GM13976 (cell line): ENCODE results near the gene IRX4.

Experiments
- DNase-seq: peaks from one replicate; pipeline ENCODE4 v3.0.0; 2012; ENCODE audit warnings: low spot score
- in situ Hi-C: fragments of 300-500 bp; cut with MboI; formaldehyde crosslinking; loops from one replicate; pipeline ENCODE4 v1.12.0; 2022; ENCODE audit warnings: low sequenced_read_pairs, mixed read lengths, inconsistent platforms; ENCODE audit not compliant: unreplicated experiment
- TF ChIP-seq, protein P1 (sequence below): IDR thresholded peaks from 2 replicates; pipeline ENCODE4 v1.5.1; 2012; ENCODE audit warnings: borderline replicate concordance, mild to moderate bottlenecking; ENCODE audit not compliant: insufficient read depth; ENCODE audit errors: extremely low read depth, missing control alignments, control extremely low read depth

The IRX4 gene

DNA sequence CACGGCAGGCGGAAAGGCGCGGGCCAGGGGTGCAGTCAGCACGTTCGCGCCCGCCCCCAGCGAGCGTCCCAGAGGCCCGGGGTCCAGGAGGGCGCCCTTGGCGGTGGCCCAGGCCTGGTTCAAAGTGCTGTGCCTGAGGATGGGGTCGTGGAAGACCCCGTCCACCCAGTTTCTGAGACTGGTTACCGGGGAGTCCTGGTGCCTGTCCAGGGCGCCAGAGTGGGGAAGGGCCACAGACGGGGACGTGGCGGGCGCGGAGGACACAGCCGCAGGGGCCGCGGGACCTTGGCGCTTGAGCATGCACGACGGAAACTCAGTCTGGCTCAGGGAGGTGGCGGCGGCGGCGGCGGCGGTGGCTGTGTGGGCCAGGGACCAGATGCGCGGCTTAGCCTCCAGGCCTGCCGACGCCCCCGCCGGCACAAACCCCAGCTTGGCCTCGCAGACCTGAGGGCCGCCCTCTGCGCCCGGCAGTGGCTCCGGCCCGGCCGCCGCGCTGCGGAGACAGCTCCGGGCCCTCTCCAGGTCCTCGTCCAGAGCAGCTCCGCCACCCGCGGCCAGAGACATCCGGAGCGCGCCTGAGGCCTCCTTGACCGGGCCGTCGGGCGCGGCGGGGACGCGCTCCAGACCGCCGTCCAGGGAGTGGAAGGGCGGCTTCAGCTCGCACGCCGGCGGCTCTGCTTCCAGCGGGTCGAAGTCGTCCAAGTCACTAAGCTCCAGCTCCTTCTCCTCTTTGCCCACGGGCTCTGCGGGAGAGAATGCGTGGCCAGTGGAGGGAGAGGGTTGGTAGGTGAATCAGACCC, 4.5 kb downstream of the IRX4 start:
- DNase-seq: no peak
- TF ChIP-seq, protein P1, sequence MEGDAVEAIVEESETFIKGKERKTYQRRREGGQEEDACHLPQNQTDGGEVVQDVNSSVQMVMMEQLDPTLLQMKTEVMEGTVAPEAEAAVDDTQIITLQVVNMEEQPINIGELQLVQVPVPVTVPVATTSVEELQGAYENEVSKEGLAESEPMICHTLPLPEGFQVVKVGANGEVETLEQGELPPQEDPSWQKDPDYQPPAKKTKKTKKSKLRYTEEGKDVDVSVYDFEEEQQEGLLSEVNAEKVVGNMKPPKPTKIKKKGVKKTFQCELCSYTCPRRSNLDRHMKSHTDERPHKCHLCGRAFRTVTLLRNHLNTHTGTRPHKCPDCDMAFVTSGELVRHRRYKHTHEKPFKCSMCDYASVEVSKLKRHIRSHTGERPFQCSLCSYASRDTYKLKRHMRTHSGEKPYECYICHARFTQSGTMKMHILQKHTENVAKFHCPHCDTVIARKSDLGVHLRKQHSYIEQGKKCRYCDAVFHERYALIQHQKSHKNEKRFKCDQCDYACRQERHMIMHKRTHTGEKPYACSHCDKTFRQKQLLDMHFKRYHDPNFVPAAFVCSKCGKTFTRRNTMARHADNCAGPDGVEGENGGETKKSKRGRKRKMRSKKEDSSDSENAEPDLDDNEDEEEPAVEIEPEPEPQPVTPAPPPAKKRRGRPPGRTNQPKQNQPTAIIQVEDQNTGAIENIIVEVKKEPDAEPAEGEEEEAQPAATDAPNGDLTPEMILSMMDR: no peak
- in situ Hi-C loops: no loop called here

DNA sequence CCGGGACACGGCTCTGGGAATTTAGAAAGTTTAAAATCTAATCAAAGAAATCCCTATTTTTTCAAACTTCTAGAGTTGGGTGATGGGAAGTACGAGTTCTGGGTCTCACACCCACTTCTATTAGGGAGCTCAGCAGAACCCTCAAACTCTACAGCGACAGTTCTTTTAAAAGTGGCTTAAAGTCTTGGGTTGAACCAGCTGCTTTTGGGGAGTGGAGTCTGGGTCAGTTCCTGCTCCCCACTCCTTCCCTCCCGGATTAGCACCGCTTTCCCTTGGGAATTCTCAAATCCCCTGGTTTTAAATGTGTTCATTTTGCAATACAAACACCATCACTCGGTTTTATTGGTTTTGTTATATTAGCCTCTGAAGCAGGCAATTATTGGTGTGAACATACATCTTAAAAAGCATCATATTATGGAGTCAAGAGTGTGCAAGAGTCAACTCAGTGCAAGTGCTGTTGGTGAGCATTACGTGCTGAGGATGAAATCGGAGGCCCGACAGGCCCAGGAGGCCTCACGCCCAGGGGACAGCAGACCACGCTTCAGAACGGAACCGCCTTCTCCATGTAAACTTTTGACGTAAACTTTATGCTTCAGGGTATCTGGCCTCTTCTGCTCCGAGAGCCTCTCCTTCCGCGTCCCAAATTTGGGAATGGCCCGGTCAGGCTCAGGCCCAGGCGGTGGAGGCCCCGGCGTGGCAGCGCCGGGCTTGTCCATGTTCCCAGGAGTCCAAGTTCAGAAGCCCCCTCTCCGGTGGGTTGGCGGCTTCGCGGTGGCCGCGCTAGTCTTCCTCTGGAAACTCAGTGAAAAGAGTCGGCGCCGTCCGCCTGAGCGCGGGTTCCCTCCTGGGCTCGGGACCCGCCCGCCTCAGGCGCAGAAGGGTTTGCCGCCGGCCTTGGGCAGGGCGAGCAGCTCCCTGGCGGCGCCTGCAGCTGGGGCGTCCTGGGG, 5.3 kb downstream of the IRX4 start:
- DNase-seq: no peak
- in situ Hi-C loops: no loop called here
- TF ChIP-seq, protein P1: no peak

DNA sequence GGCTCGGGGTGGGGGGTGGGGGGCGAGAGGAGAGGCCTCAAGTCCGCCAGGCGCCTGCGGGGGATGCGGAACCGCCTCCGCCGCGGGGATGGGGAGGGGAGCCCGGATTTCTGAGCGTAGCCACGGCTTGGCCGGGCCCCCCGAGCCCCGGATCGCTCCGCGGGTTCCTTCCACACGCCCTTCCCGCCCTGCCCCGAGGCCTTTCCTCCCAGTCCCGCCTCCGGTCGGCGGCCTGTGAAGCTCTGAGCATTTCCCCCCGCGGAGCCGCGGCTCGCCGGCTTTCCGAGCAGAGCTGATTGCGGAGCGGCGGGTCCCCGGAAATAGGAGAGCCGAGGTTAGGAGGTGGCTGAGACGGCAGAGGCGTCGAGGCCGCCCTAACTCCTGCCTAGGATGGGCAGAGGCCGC, 6.1 kb downstream of the IRX4 start:
- TF ChIP-seq, protein P1: no peak
- in situ Hi-C loops: no loop called here
- no peak for DNase-seq

DNA sequence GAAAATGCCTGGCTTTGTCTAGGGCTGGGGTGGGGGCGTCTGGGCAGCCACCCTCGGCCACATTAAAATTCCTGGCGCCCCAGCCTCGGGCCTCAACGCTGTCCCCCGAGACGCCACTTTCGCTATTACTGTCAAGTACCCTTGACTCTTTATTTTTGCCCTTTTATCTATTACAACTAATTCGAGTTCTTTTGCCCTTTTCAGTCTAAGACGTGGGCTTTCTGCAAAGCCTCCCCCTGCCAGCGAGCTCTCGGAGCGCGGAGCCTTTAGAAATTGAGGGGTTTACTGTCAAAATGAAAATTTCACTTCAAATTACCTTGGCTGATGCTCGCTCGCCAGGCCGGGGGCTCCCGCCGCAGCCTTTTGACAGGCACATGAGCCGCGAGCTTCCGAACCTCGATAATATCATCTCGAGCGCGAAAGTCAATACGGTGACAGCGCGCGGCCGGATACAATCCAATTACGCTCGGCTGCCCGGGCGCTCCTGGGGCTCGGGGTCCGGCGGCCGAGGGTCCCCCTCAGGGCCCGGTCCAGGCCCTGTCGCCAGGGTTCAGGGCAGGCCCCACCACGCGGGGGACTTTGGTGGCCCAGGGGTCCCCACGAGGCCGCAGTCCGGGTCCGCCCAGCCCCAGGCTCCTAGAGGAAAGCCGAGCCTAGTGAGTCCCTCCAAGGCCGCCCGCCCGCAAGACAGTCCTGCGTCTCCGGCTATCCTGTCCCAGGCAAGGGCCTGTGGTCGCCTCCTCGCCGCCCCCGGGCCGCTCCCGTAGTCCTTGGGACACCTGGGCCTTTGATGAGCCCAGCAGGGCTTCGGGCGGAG, 6.7 kb downstream of the IRX4 start:
- TF ChIP-seq, protein P1: no peak
- no peak for DNase-seq

DNA sequence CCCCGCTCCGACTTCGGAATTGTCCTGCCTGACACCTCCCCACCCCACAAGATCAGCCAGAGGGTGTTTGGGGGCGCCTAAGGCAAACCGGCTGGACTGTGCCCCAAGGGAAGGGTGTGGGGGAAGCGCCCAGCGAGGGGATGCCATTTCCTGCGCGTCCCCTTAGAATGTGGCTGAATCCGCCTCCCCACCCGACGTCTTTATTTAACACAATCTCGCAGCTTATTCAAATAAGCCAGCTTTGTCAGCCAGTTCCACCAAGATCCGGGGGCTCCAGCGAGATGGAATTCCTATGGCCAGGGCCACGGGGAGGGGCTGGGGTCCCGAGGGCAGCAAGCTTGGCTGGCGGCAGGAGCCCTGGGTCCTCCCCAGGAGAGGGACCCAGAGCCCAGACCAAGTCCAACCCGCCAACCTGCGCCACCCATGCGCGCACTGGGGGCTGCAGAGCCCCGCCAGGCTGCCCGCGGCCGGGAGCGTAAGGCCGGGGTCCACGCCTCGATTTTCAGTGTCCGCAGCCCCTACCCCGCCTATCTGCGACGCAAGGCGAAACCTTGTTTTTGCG, 7.4 kb downstream of the IRX4 start:
- in situ Hi-C loops: no loop called here
- TF ChIP-seq, protein P1: no peak
- DNase-seq: no peak

More for the DNA sequence above, 6.7 kb downstream of the IRX4 start:
- in situ Hi-C loops: no loop called here

DNA sequence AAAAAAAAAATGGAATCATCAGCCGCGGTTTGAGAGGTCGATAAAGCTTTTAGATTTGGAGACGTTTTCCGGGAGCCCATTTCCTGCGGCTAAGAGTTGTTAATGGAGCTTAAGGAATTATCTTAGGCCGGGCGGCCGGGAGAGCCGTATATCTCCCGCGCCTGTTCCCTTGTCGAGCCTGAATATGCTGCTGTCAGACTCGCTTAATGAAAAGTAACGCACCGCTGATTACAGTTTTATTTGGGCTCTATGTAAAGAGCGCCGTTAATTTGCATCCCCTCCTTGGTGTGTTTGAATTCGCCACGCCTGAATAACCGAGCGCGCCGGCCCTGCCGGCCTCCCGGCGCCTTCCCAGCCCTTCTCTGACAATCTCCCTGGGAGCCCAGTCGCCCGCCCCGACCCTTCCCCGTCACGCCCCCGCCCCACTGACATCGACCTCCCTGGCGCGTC, 7.9 kb downstream of the IRX4 start:
- DNase-seq: no peak
- TF ChIP-seq, protein P1: no peak
- in situ Hi-C loops: no loop called here
